CD4-positive, CD25-positive, alpha-beta regulatory T cell (primary cell): Measurements from ENCODE around the gene KATNAL2. TPM values are rescaled to one million over a fixed set of nuclear protein-coding genes. Genes with fewer than 3 reads are reported as not detected.

Source experiments
- ATAC-seq, 2 donors: fragments of 150-1000 bp; cut with Tn5 transposase; one replicate each; pipeline ENCODE4 v1.10.0; 2021; ENCODE audit warnings: low read depth in 2 of 2, moderate number of reproducible peaks in 2 of 2, moderate library complexity in 1 of 2
- DNase-seq, 3 donors: peaks; one replicate each; pipeline versions ENCODE4 v3.0.0 to v3.0.0-alpha.2; 2012 to 2022; ENCODE audit warnings: mixed read lengths in 1 of 3
- H3K27ac ChIP-seq: one replicate; pipeline ENCODE4 v1.7.0; 2013; ENCODE audit warnings: mild to moderate bottlenecking, low read length; ENCODE audit not compliant: insufficient read depth, poor library complexity, severe bottlenecking
- H3K27me3 ChIP-seq: one replicate; pipeline ENCODE4 v1.7.0; 2013; ENCODE audit warnings: low read length; ENCODE audit not compliant: control insufficient read depth, insufficient read depth
- H3K36me3 ChIP-seq: one replicate; pipeline ENCODE4 v1.7.0; 2013; ENCODE audit warnings: mild to moderate bottlenecking, low read length, moderate library complexity; ENCODE audit not compliant: control insufficient read depth, insufficient read depth
- H3K4me1 ChIP-seq: 2 replicates; pipeline ENCODE4 v1.7.0; 2013; ENCODE audit warnings: mild to moderate bottlenecking, low read length; ENCODE audit not compliant: insufficient read depth, control insufficient read depth, poor library complexity, severe bottlenecking
- H3K4me3 ChIP-seq: one replicate; pipeline ENCODE4 v1.7.0; 2013; ENCODE audit warnings: low read depth, mild to moderate bottlenecking, low read length, moderate library complexity
- H3K9me3 ChIP-seq, 2 experiments: 1 replicate in 1 of 2; 2 replicates in 1 of 2; pipeline ENCODE4 v1.7.0; 2013; ENCODE audit warnings: low read length in 2 of 2, mild to moderate bottlenecking in 1 of 2, moderate library complexity in 1 of 2; ENCODE audit not compliant: control insufficient read depth in 2 of 2
- H3K27ac Mint-ChIP-seq, 3 donors: one replicate each; pipeline ENCODE4 v1.8.0; 2020 to 2022; ENCODE audit warnings: mild to moderate bottlenecking in 3 of 3, mixed read lengths in 3 of 3, moderate library complexity in 2 of 3
- H3K27me3 Mint-ChIP-seq: one replicate; pipeline ENCODE4 v1.8.0; 2022; ENCODE audit warnings: mild to moderate bottlenecking, mixed read lengths
- H3K36me3 Mint-ChIP-seq: one replicate; pipeline ENCODE4 v1.8.0; 2020; ENCODE audit warnings: mixed read lengths
- H3K4me1 Mint-ChIP-seq, 4 donors: one replicate each; pipeline ENCODE4 v1.8.0; 2020 to 2022; ENCODE audit warnings: mixed read lengths in 4 of 4, mild to moderate bottlenecking in 1 of 4
- H3K4me3 Mint-ChIP-seq, 4 donors: one replicate each; pipeline ENCODE4 v1.8.0; 2020 to 2022; ENCODE audit warnings: mild to moderate bottlenecking in 4 of 4, mixed read lengths in 4 of 4, moderate library complexity in 3 of 4
- H3K9me3 Mint-ChIP-seq, 7 donors: one replicate each; pipeline ENCODE4 v1.8.0; 2020 to 2022; ENCODE audit warnings: mixed read lengths in 7 of 7, mild to moderate bottlenecking in 3 of 7, moderate library complexity in 2 of 7
- polyA plus RNA-seq, 4 donors: library from polyadenylated mRNA; unstranded; fragments of 300-500 nt; fragmentation: Illumina TruSeq; gene quantifications; one replicate each; pipeline ENCODE4 v1.2.3, GENCODE V29; 2021
- total RNA-seq: library from RNA; stranded (reverse); gene quantifications from one replicate; pipeline ENCODE4 v1.2.3, GENCODE V29; 2022

KATNAL2 gene
- total and polyA plus RNA-seq, 5 donors from 2014 or later = 0.51 TPM; not detected in 4

DNA sequence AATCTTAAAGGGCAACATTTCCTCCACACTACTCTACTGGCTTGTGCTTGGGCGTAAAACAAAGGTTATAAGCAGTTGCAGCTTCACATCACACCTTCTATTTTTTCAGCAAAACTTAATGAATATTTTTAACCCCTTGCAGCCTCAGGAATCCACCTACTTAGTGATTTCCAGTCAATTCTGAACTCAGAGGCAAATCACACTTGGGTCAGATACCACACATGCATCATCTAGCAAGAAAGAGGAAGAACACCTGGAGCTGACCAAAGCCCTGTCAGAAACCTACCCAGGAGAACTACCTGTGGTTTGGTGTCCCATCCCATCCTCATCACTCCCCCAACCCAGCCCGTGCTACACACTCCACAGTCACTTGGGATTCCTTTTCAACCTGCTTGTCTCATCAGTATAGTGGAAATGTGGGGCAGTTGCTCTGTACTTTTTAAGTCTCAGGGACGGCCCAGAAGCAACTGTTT, 25.6 kb upstream of the KATNAL2 start:
- H3K9me3 ChIP-seq = peaks cover 0 to 12% of the 10 kb centered on the region in 2 experiments
- Mint-ChIP-seq H3K9me3 (peaks cover 0 to 12% (median 7%) of the 10 kb centered on the region in 7 donors), H3K4me1 (peaks cover 28 to 46% (median 40%) of the 10 kb centered on the region in 4 donors), H3K36me3 (peaks cover 33% of the 10 kb centered on the region), H3K27ac (no peak overlapping the region), H3K27me3 (no peaks in the 10 kb centered on the region), H3K4me3 (no peak overlapping the region)
- DNase-seq (no peak), ATAC-seq (no peak)
- H3K4me1 ChIP-seq = no peaks in the 10 kb centered on the region
- H3K27ac ChIP-seq = no peak overlapping the region
- H3K36me3 ChIP-seq = peaks cover 22% of the 10 kb centered on the region
- no peaks in the 10 kb centered on the region for H3K27me3 ChIP-seq
- no peak overlapping the region for H3K4me3 ChIP-seq

GRCh38 chr18:46892842-46893241, 24.6 kb upstream of the KATNAL2 start:
- no peak overlapping the region for H3K4me3 Mint-ChIP-seq
- peaks cover 22% of the 10 kb centered on the region for H3K36me3 ChIP-seq
- peaks cover 33% of the 10 kb centered on the region for H3K36me3 Mint-ChIP-seq
- peaks cover 0 to 12% (median 7%) of the 10 kb centered on the region in 7 donors for H3K9me3 Mint-ChIP-seq
- H3K4me1 ChIP-seq = no peaks in the 10 kb centered on the region
- ATAC-seq (no peak), DNase-seq (no peak)
- H3K4me3 ChIP-seq = no peak overlapping the region
- peaks cover 0 to 12% of the 10 kb centered on the region in 2 experiments for H3K9me3 ChIP-seq
- H3K27ac ChIP-seq = no peak overlapping the region
- no peaks in the 10 kb centered on the region for H3K27me3 ChIP-seq
- H3K27ac Mint-ChIP-seq = peak overlapping the region in 1 of 3 donors; percentile 1
- H3K27me3 Mint-ChIP-seq = no peaks in the 10 kb centered on the region
- H3K4me1 Mint-ChIP-seq = peaks cover 28 to 52% (median 41%) of the 10 kb centered on the region in 4 donors

- no peak for DNase-seq
- peaks cover 0 to 11% (median 7%) of the 10 kb centered on the region in 7 donors for H3K9me3 Mint-ChIP-seq
- Histone ChIP-seq H3K9me3 (peaks cover 0 to 10% of the 10 kb centered on the region in 2 experiments), H3K4me1 (no peaks in the 10 kb centered on the region), H3K27ac (no peak overlapping the region), H3K4me3 (no peak overlapping the region), H3K36me3 (peaks cover 18% of the 10 kb centered on the region), H3K27me3 (no peaks in the 10 kb centered on the region)
- H3K27me3 Mint-ChIP-seq = no peaks in the 10 kb centered on the region
- H3K27ac Mint-ChIP-seq = no peak overlapping the region
- peaks cover 28 to 52% (median 41%) of the 10 kb centered on the region in 4 donors for H3K4me1 Mint-ChIP-seq
- H3K36me3 Mint-ChIP-seq = peaks cover 29% of the 10 kb centered on the region
- ATAC-seq = no peak
- H3K4me3 Mint-ChIP-seq = no peak overlapping the region
Measured at GRCh38 chr18:46893360-46893759, 24.0 kb upstream of the KATNAL2 start.

DNA sequence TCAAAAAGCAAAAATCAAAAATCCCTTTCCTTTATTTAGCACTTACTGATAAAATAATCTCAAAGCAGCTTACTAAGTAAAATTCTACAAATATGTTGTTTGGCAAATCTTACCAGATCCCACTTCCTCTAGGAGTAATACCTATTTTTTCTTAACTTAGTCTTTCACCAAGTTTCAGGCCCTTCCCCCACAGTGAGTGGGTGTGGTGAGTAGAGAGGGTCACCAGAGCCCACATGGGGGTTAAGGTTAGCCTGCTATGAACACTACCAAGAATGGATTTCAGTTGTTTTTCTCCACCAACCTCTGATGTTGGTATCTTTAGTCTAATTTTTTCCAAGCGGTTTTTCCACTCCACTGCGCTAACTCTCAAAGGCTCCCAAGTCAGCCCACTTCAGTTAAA, 23.3 kb upstream of the KATNAL2 start:
- H3K36me3 Mint-ChIP-seq = peaks cover 21% of the 10 kb centered on the region
- no peaks in the 10 kb centered on the region for H3K4me1 ChIP-seq
- DNase-seq (no peak), ATAC-seq (no peak)
- H3K4me1 Mint-ChIP-seq = peaks cover 28 to 48% (median 39%) of the 10 kb centered on the region in 4 donors
- no peak overlapping the region for H3K4me3 ChIP-seq
- peak overlapping the region in 1 of 3 donors; percentile 49 for H3K27ac Mint-ChIP-seq
- peaks cover 0 to 4% of the 10 kb centered on the region in 2 experiments for H3K9me3 ChIP-seq
- H3K9me3 Mint-ChIP-seq = peaks cover 0 to 6% (median 4%) of the 10 kb centered on the region in 7 donors
- H3K27me3 ChIP-seq = no peaks in the 10 kb centered on the region
- H3K27ac ChIP-seq = no peak overlapping the region
- H3K27me3 Mint-ChIP-seq = no peaks in the 10 kb centered on the region
- peak overlapping the region in 1 of 4 donors; percentile 21 for H3K4me3 Mint-ChIP-seq
- H3K36me3 ChIP-seq = peaks cover 11% of the 10 kb centered on the region

GRCh38 chr18:46899274-46899948, 18.0 kb upstream of the KATNAL2 start:
- DNase-seq = no peak
- Mint-ChIP-seq H3K4me1 (peaks cover 12 to 25% (median 25%) of the 10 kb centered on the region in 4 donors), H3K4me3 (no peak overlapping the region), H3K36me3 (peaks cover 31% of the 10 kb centered on the region), H3K27ac (peak overlapping the region in 1 of 3 donors; percentile 20), H3K27me3 (no peaks in the 10 kb centered on the region), H3K9me3 (no peaks in the 10 kb centered on the region)
- no peaks in the 10 kb centered on the region for H3K9me3 ChIP-seq
- no peaks in the 10 kb centered on the region for H3K36me3 ChIP-seq
- no peaks in the 10 kb centered on the region for H3K27me3 ChIP-seq
- no peaks in the 10 kb centered on the region for H3K4me1 ChIP-seq
- no peak for ATAC-seq
- H3K4me3 ChIP-seq = no peak overlapping the region
- H3K27ac ChIP-seq = no peak overlapping the region

GRCh38 chr18:46903406-46903805, 14.0 kb upstream of the KATNAL2 start:
- Histone ChIP-seq H3K4me3 (no peak overlapping the region), H3K36me3 (no peaks in the 10 kb centered on the region), H3K9me3 (no peaks in the 10 kb centered on the region), H3K4me1 (no peaks in the 10 kb centered on the region), H3K27me3 (no peaks in the 10 kb centered on the region), H3K27ac (no peak overlapping the region)
- Mint-ChIP-seq H3K27ac (no peak overlapping the region), H3K27me3 (no peaks in the 10 kb centered on the region), H3K4me3 (no peak overlapping the region), H3K4me1 (peaks cover 15 to 34% (median 24%) of the 10 kb centered on the region in 4 donors), H3K9me3 (no peaks in the 10 kb centered on the region), H3K36me3 (peaks cover 27% of the 10 kb centered on the region)
- no peak for DNase-seq
- no peak for ATAC-seq

DNA sequence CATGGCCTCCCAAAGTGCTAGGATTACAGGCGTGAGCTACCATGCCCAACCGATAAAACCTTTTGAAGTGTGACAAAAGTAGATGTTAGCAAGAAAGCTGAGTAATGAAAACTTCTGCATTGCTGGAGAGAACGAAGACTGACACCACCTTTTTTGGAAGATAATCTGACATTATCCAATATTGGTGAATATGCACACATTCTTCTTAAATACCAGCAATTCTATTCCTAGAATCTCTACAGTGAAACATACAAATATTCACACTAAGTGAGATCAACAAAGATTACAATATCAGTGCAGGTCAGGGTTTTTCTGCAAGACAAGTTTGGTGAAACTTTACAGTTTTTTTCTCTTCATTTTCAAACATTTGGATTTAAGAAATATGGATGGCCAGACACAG, 7.9 kb upstream of the KATNAL2 start:
- no peak for ATAC-seq
- H3K27ac ChIP-seq = no peak overlapping the region
- Mint-ChIP-seq H3K27me3 (no peaks in the 10 kb centered on the region), H3K9me3 (no peaks in the 10 kb centered on the region), H3K36me3 (peaks cover 7% of the 10 kb centered on the region), H3K27ac (no peak overlapping the region), H3K4me3 (no peak overlapping the region), H3K4me1 (peaks cover 6 to 36% (median 27%) of the 10 kb centered on the region in 4 donors)
- H3K36me3 ChIP-seq = no peaks in the 10 kb centered on the region
- H3K4me3 ChIP-seq = no peak overlapping the region
- no peaks in the 10 kb centered on the region for H3K27me3 ChIP-seq
- H3K9me3 ChIP-seq = no peaks in the 10 kb centered on the region
- DNase-seq = no peak
- H3K4me1 ChIP-seq = no peaks in the 10 kb centered on the region

GRCh38 chr18:46910856-46911255, 6.5 kb upstream of the KATNAL2 start:
- peaks cover 0 to 2% (median 0%) of the 10 kb centered on the region in 7 donors for H3K9me3 Mint-ChIP-seq
- H3K27ac Mint-ChIP-seq = no peak overlapping the region
- no peaks in the 10 kb centered on the region for H3K36me3 ChIP-seq
- H3K27me3 ChIP-seq = no peaks in the 10 kb centered on the region
- no peak for DNase-seq
- no peaks in the 10 kb centered on the region for H3K9me3 ChIP-seq
- H3K4me1 ChIP-seq = peaks cover 3% of the 10 kb centered on the region
- H3K27ac ChIP-seq = no peak overlapping the region
- H3K4me1 Mint-ChIP-seq = peaks cover 0 to 41% (median 35%) of the 10 kb centered on the region in 4 donors
- H3K4me3 Mint-ChIP-seq = no peak overlapping the region
- peaks cover 7% of the 10 kb centered on the region for H3K36me3 Mint-ChIP-seq
- ATAC-seq = no peak
- no peak overlapping the region for H3K4me3 ChIP-seq
- no peaks in the 10 kb centered on the region for H3K27me3 Mint-ChIP-seq
